Ecto neural progenitor cell (in vitro differentiated cells): ENCODE measurements around the gene RASSF1.
"Not testable (repeated sequence)": the region's sequence is repeated elsewhere in the genome, so short reads cannot be mapped to it uniquely, and the experiment has no call there.

Experiments
- DNase-seq: peaks from one replicate; pipeline ENCODE4 v3.0.0-alpha.2; 2018; ENCODE audit warnings: low spot score

RASSF1 gene

DNA sequence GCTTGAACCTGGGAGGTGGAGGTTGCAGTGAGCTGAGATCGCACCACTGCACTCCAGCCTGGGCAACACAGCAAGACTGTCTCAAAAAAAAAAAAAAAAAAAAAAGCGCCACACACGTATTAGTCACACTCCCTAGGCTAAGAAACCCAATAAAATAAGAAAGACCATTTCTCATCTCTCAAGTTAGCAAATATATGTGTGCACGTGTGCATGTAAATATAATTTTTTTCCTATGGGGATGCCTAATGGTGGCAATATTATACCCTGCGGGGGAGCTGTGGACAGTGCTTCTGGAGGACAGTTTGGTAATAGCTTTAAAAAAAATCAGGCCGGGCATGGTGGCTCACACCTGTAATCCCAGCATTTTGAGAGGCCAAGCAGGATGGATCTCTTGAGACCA lies 56.5 kb downstream of the RASSF1 start:
- not testable (repeated sequence) for DNase-seq
